GM21717 (cell line): ENCODE measurements around the gene PRTG.
"Not testable (repeated sequence)": the region's sequence is repeated elsewhere in the genome, so short reads cannot be mapped to it uniquely, and the experiment has no call there.

Experiments
- ATAC-seq: cut with Tn5 transposase; IDR thresholded peaks from one replicate; pipeline ENCODE4 v1.9.1; 2021; ENCODE audit warnings: mild to moderate bottlenecking, moderate library complexity; ENCODE audit not compliant: unreplicated experiment

Gene PRTG

GRCh38 chr15:55742927-55743728 is at the start of gene PRTG:
TSS of gene PRTG (minus strand) at chr15:55743152. CDS start at chr15:55742931, 221 bp downstream.
- no peak for ATAC-seq

GRCh38 chr15:55791551-55792400 is 48.8 kb upstream of the PRTG start:
- no peak for ATAC-seq

GRCh38 chr15:55789066-55789660 is 46.2 kb upstream of the PRTG start:
- ATAC-seq, result no peak

- no peak for ATAC-seq
These were observed 43.4 kb upstream of the PRTG start for GRCh38 chr15:55786341-55786740.

GRCh38 chr15:55785593-55785992 is 42.6 kb upstream of the PRTG start:
- not testable (repeated sequence) for ATAC-seq

GRCh38 chr15:55784286-55784685 is 41.3 kb upstream of the PRTG start:
- ATAC-seq, result no peak

- ATAC-seq, result no peak
These were observed 39.9 kb upstream of the PRTG start for GRCh38 chr15:55782901-55783300.

GRCh38 chr15:55780292-55780691 is 37.3 kb upstream of the PRTG start:
- ATAC-seq, result no peak

GRCh38 chr15:55778932-55779331 is 36.0 kb upstream of the PRTG start:
- no peak for ATAC-seq

- ATAC-seq, result no peak
These were observed 32.4 kb upstream of the PRTG start for GRCh38 chr15:55775316-55775715.

GRCh38 chr15:55774113-55774970 is 31.4 kb upstream of the PRTG start:
- ATAC-seq, result no peak

GRCh38 chr15:55770806-55771205 is 27.9 kb upstream of the PRTG start:
- ATAC-seq, result no peak

- no peak for ATAC-seq
These were observed 27.3 kb upstream of the PRTG start for GRCh38 chr15:55770261-55770660.

GRCh38 chr15:55768670-55769185 is 25.8 kb upstream of the PRTG start:
- no peak for ATAC-seq

- no peak for ATAC-seq
These were observed 23.7 kb upstream of the PRTG start for GRCh38 chr15:55766676-55767075.

- ATAC-seq, result no peak
These were observed 21.4 kb upstream of the PRTG start for GRCh38 chr15:55764398-55764797.

- ATAC-seq, result no peak
These were observed 15.6 kb upstream of the PRTG start for GRCh38 chr15:55758580-55758986.

- ATAC-seq, result not testable (repeated sequence)
These were observed 10.5 kb upstream of the PRTG start for GRCh38 chr15:55753433-55753832.

GRCh38 chr15:55750706-55751105 is 7.8 kb upstream of the PRTG start:
- ATAC-seq, result no peak
